Measurements from ENCODE around the gene OR7A10. TPM values are rescaled to one million over a fixed set of nuclear protein-coding genes. Genes with fewer than 3 reads are reported as not detected.

Gene OR7A10
- not detected in 2 replicates for total RNA-seq

DNA sequence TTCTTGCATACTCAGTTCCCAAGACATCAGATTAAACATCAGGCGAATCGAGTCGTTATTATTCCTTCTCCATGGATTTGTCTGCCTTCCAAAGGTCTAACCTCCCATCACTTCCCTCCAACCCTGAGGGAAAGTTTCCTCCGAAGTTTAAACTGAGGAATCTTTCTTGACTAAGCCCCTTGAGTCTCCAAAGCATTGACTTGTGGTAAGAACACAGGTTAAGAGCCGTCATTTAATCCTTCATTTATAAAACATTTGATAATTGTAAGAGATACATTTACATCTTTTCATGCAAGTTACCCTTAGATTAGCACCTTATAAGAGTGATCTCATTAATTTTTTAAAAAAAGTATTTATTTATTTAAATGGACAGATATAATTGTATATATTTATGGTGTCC lies at the start of gene OR7A10:
OR7A10 (minus strand) TSS at position 101 of the 400 bp plus-strand sequence. CDS start 7,045 bp downstream, outside the sequence.

DNA sequence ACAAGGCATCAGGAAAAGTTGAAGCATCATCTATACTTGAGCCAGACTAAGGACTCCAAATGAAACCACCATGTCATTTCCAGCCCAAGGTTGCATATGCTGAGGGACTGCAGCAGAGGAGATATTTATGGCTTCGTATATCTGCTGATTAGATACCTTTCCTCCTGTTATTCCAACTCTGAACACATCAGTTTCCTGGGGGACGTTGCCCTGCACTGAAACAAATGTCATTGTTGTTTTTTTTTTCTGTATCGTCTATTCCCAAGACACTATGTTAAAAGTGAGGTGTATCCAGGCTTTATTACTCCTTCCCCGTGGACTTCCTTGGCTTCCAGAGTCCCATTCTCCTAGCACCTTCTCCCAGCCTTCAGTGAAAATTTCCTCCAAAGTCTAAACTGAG lies 37.3 kb upstream of the OR7A10 start, which contains the start of gene OR7A17:
OR7A17 (minus strand) TSS at position 101 of the 400 bp plus-strand sequence. CDS start 4,777 bp downstream, outside the sequence.

DNA sequence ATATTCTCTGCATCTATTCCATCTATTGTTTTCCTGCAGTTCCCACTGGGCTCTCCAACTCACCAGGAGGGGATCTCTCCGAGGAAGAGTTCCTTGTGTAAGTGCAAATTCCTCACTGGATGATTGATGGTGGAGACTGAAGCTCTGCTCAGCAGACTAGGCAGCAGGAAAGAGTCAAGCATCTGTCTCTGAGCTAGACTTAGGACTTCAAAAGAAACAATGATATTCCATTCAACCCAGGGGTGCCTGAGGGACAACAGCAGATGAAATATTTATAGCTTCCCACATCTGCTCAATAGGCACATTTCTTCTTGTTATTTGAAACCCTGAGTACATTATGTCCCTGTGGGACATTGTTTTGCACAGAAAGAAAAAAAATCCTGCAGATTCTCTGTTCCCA lies 13.7 kb downstream of the OR7A10 start, which contains the start of the genes OR7A5 and OR7C1:
OR7A5 (minus strand) TSS at position 175 of the 400 bp plus-strand sequence. CDS start 6,944 bp downstream, outside the sequence.
OR7C1 (minus strand) TSS at position 175 of the 400 bp plus-strand sequence. CDS start 35,049 bp downstream, outside the sequence.

Small RNA genes lying within 50 kb of the gene (small RNA-seq; reads per million reads assigned to genes)
- 0.14 reads per million for gene AC005255.1
- not detected for gene OR7A18P

Other genes with a start within 250 kb of the OR7A10 start
- not detected in 2 replicates for gene ADGRE3, start 174.1 kb downstream of the OR7A10 start, total RNA-seq
- 12.5 and 13.3 TPM in 2 replicates for gene ZNF333, start 158.9 kb downstream of the OR7A10 start, total RNA-seq
- gene ADGRE2, start 70.4 kb downstream of the OR7A10 start, total RNA-seq, result 3.1 and 3.9 TPM in 2 replicates
- gene OR7A5, start 13.7 kb downstream of the OR7A10 start, total RNA-seq, result 0.98 and 4.7 TPM in 2 replicates
- 0.98 and 3.5 TPM in 2 replicates for gene OR7C1, start 13.7 kb downstream of the OR7A10 start, total RNA-seq
- gene OR7A17, start 37.2 kb upstream of the OR7A10 start, total RNA-seq, result not detected in 2 replicates
- not detected in 2 replicates for gene OR7C2, start 92.6 kb upstream of the OR7A10 start, total RNA-seq
- 16.4 and 82.8 TPM in 2 replicates for gene SLC1A6, start 130.9 kb upstream of the OR7A10 start, total RNA-seq
- not detected in 2 replicates for gene CASP14, start 200.6 kb upstream of the OR7A10 start, total RNA-seq
- gene OR1I1, start 233.3 kb upstream of the OR7A10 start, total RNA-seq, result not detected in 2 replicates